Activated T-cell treated with anti-CD3 and anti-CD28 coated beads, Interleukin-2, amount 50 U/mL, for 24 hours (primary cell): ENCODE data around the gene DEPDC5.
"Not testable (repeated sequence)": the region's sequence is repeated elsewhere in the genome, so short reads cannot be mapped to it uniquely, and the experiment has no call there.

Experiments used
- DNase-seq: peaks from one replicate; pipeline ENCODE4 v3.0.0-alpha.2; 2020
- H3K27ac Mint-ChIP-seq: 2 replicates; pipeline ENCODE4 v1.8.0; 2020; ENCODE audit warnings: mild to moderate bottlenecking, mixed read lengths
- H3K27me3 Mint-ChIP-seq: 2 replicates; pipeline ENCODE4 v1.8.0; 2020; ENCODE audit warnings: mixed read lengths
- H3K36me3 Mint-ChIP-seq: 2 replicates; pipeline ENCODE4 v1.8.0; 2020; ENCODE audit warnings: low read depth, mixed read lengths
- H3K4me1 Mint-ChIP-seq: 2 replicates; pipeline ENCODE4 v1.8.0; 2020; ENCODE audit warnings: low read depth, mixed read lengths
- H3K4me3 Mint-ChIP-seq: 2 replicates; pipeline ENCODE4 v1.8.0; 2020; ENCODE audit warnings: mild to moderate bottlenecking, moderate library complexity, mixed read lengths
- H3K9me3 Mint-ChIP-seq: 2 replicates; pipeline ENCODE4 v1.8.0; 2020; ENCODE audit warnings: mixed read lengths

DEPDC5 gene

DNA sequence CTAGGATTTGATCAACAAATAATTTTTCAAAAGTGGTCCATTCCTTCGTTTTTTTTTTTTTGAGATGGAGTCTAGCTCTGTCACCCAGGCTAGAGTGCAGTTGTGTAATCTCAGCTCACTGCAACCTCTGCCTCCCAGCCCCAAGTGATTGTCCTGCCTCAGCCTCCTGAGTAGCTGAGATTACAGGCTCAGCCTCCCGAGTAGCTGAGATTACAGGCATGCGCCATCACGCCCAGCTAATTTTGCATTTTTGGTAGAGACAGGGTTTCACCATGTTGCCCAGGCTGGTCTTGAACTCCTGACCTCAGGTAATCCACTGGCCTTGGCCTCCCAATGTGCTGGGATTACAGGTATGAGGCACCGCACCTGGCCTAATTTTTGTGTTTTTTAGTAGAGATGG lies 5.0 kb downstream of the DEPDC5 start:
- H3K36me3 Mint-ChIP-seq, result peaks cover 59% of the 10 kb centered on the region
- not testable (repeated sequence) for H3K27ac Mint-ChIP-seq, H3K4me3 Mint-ChIP-seq, DNase-seq, H3K27me3 Mint-ChIP-seq, H3K9me3 Mint-ChIP-seq
- peaks cover 19% of the 10 kb centered on the region for H3K4me1 Mint-ChIP-seq

DNA sequence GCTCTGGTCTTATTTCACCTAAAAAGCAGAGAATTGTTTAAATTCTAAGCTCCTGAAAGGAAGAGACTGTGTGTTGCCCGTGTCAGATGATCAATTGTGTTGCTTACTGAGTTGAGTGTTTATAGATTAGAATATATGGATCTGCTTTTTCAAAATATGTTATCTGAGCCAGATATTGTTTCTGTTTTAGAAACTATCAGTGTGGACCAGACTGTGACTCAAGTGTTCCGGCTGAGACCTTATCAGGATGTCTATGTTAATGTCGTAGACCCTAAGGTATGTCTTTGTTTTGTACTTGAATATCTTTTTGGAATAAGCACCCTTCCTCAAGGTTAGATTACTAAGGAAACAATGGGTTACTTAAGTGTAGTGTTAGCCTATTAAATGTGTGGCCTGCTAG lies 11.0 kb downstream of the DEPDC5 start:
- DNase-seq, result no peak
- Mint-ChIP-seq H3K27me3 (no peaks in the 10 kb centered on the region), H3K9me3 (no peaks in the 10 kb centered on the region), H3K4me3 (no peak overlapping the region), H3K4me1 (peaks cover 7% of the 10 kb centered on the region), H3K36me3 (peaks cover 84% of the 10 kb centered on the region), H3K27ac (no peak overlapping the region)

DNA sequence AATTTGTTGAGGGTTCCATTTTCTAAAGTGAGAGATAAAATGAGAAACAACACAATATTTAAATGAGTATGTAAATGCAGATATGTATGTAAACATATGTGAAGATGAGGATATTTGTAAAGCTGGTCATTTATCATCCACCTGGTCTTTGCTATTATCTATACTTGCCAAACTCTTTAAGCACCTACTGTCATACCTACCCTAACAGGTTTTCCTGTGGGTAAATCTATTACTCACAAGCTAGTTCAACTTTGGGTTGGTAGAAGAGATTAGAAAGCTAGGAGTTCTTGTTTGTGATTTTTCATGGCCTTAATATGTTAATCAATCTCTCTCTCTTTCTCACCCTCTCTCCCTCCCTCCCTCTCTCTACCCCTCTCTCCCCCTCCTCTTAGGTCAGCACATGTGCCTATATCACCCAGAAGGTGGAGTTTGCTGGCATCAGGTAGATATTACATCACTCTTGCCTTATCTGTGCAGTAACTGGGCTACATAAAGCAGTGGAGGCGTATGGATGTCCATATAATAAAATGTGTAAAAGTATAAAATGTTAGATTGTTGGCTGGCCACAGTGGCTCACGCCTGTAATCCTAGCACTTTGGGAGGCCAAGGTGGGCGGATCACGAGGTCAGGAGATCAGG lies 14.7 kb downstream of the DEPDC5 start:
- peaks cover 83% of the 10 kb centered on the region for H3K36me3 Mint-ChIP-seq
- no peak overlapping the region for H3K4me3 Mint-ChIP-seq
- no peaks in the 10 kb centered on the region for H3K27me3 Mint-ChIP-seq
- H3K27ac Mint-ChIP-seq, result peak overlapping the region; percentile 79
- no peaks in the 10 kb centered on the region for H3K9me3 Mint-ChIP-seq
- no peak for DNase-seq
- H3K4me1 Mint-ChIP-seq, result peaks cover 9% of the 10 kb centered on the region

DNA sequence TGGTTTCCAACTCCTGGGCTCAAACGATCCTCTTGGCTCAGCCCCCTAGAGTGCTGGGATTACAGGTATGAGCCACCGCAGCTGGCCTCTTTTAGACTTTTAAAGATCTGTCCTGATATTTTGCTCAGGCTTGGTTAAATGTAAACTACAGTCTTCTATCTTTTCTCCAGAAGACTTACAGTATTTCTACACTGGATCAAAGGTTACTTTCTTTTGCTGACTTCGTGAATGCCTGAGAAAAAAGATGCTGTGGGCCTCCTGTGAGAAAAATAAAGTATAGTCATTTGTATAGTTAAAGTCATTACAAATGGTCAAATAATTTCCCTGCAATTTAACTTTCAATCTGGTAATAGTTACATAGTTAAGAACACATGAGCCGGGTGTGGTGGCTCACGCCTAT lies 19.6 kb downstream of the DEPDC5 start:
- Mint-ChIP-seq H3K9me3 (no peaks in the 10 kb centered on the region), H3K27ac (no peak overlapping the region), H3K27me3 (no peaks in the 10 kb centered on the region), H3K4me1 (peaks cover 8% of the 10 kb centered on the region), H3K36me3 (peaks cover 81% of the 10 kb centered on the region), H3K4me3 (no peak overlapping the region)
- no peak for DNase-seq

DNA sequence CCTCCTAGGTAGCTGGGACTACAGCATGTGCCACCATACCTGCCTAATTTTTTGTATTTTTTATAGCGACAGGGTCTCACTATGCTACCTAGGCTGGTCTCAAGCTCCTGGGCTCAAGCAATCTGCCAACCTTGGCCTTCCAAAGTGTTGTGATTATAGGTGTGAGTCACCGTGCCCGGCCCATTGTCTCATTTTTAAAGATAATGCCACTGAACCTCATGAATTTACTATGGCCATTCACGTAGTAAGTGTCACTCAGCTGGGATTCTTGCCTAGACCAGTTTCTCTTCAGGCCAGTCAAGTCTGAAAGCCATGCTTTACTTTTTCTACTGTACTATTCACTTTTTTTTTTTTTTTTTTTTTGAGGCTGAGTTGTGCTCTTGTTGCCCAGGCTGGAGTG lies 22.4 kb downstream of the DEPDC5 start:
- no peak for DNase-seq
- Mint-ChIP-seq H3K9me3 (no peaks in the 10 kb centered on the region), H3K36me3 (peaks cover 80% of the 10 kb centered on the region), H3K27ac (no peak overlapping the region), H3K4me1 (no peaks in the 10 kb centered on the region), H3K4me3 (no peak overlapping the region), H3K27me3 (no peaks in the 10 kb centered on the region)

DNA sequence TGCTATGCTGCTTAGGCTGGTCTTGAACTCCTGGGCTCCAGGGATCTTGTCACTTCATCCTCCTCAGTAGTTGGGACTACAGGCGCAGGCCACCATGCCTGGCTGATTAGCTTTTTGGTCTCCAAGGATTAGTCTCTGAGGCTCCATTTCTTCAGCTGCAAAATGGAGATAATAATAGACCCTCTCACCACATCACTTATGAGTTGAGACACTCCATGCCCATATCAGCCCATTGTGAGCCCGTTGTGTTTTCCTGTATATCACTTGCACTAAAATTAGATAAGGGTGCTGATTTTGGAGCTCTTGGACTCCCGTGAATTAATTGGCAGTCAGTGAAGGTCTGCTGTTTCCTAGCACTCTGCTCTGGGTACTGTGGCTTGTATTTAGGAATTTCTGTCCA lies 36.0 kb downstream of the DEPDC5 start:
- Mint-ChIP-seq H3K4me3 (no peak overlapping the region), H3K36me3 (peaks cover 66% of the 10 kb centered on the region)

DNA sequence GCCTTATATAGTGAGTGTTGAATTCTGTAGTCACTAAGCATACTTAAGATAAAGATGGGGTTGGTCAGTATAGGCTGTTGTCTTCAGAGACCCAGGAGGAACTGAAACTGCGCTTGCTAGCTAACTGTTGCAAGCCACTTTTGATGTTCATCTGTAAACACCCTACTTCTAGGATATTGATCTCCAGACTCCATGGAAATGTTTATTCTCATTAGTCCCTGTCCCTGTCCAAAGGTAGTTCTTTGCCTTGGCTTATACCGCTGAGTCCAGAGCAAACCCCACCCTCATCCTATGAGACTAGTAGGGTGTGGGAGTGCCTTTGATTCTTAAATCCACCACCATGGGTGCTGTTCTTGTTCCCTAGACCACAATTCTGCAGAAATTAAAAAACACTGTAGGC lies 36.4 kb downstream of the DEPDC5 start:
- H3K36me3 Mint-ChIP-seq, result peaks cover 66% of the 10 kb centered on the region
- H3K4me1 Mint-ChIP-seq, result peaks cover 8% of the 10 kb centered on the region
- H3K27ac Mint-ChIP-seq, result no peak overlapping the region
- DNase-seq, result no peak
- no peaks in the 10 kb centered on the region for H3K9me3 Mint-ChIP-seq
- H3K4me3 Mint-ChIP-seq, result no peak overlapping the region
- no peaks in the 10 kb centered on the region for H3K27me3 Mint-ChIP-seq

More for the DNA sequence above, 36.0 kb downstream of the DEPDC5 start:
- no peak for DNase-seq
- H3K27me3 Mint-ChIP-seq, result no peaks in the 10 kb centered on the region
- peaks cover 8% of the 10 kb centered on the region for H3K4me1 Mint-ChIP-seq
- no peaks in the 10 kb centered on the region for H3K9me3 Mint-ChIP-seq
- H3K27ac Mint-ChIP-seq, result no peak overlapping the region

DNA sequence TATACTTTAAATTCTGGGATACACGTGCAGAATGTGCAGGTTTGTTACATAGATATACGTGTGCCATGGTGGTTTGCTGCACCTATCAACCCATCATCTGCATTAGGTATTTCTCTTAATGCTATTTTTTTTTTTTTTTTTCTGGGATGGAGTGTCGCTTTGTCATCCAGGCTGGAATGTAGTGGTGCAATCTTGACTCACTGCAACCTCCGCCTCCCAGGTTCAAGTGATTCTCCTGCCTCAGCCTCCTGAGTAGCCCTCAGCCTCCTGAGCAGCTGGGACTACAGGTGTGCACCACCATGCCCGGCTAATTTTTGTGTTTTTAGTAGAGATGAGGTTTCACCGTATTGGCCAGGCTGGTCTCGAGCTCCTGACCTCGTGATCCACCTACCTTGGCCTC lies 45.5 kb downstream of the DEPDC5 start:
- H3K4me3 Mint-ChIP-seq, H3K27ac Mint-ChIP-seq, H3K4me1 Mint-ChIP-seq, DNase-seq, H3K9me3 Mint-ChIP-seq, H3K27me3 Mint-ChIP-seq: not testable (repeated sequence)
- peaks cover 81% of the 10 kb centered on the region for H3K36me3 Mint-ChIP-seq

DNA sequence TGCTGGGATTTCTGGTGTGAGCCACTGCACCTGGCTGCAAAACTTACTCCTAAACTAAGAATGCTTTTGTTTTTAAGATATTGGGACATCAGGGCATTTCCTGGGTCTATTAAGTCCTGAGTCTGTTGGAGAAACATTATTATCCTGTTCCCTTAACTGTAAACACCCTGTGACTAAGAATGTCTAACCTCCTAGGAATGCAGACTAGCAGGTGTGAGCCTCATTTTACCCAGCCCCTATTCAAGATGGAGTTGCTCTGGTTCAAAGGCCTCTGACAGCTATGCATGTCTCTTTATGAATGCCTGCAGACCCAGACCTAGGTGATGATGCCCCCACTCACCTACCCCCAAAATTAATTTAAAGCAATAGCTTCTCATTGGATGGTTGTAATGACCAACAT lies 46.2 kb downstream of the DEPDC5 start:
- DNase-seq, result no peak
- Mint-ChIP-seq H3K36me3 (peaks cover 84% of the 10 kb centered on the region), H3K27ac (no peak overlapping the region), H3K4me3 (no peak overlapping the region), H3K9me3 (no peaks in the 10 kb centered on the region), H3K27me3 (no peaks in the 10 kb centered on the region), H3K4me1 (no peaks in the 10 kb centered on the region)

DNA sequence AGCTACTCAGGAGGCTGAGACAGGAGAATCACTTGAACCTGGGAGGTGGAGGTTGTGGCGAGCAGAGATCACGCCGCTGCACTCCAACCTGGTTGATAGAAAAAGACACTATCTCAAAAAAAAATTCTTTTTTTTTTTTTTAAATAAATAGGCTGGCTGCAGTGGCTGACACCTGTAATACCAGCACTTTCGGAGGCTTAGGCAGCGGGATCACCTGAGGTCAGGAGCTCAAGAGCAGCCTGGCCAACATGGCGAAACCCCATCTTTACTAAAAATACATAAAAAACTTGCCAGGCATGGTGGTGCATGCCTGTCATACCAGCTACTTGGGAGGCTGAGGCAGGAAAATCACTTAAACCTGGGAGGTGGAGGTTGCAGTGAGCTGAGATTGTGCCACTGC lies 47.0 kb downstream of the DEPDC5 start:
- peaks cover 86% of the 10 kb centered on the region for H3K36me3 Mint-ChIP-seq
- H3K27me3 Mint-ChIP-seq, DNase-seq, H3K27ac Mint-ChIP-seq, H3K4me1 Mint-ChIP-seq, H3K9me3 Mint-ChIP-seq, H3K4me3 Mint-ChIP-seq: not testable (repeated sequence)

DNA sequence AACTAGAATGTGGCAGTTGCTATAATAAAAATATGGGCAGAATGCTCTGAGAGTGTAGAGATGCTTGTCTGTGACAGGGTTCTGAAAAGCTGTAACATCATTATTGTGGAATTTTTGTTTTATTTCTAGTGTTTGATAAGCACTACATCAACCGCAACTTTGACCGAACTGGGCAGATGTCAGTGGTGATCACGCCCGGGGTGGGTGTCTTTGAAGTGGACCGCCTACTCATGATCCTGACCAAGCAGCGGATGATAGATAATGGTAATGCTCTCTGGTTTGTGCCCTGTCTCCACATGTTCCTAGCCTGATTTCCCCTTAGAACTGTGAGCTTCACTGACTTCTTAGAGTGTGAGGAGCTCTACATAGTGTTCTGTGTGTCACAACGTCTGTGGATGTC lies 48.8 kb downstream of the DEPDC5 start:
- no peak for DNase-seq
- Mint-ChIP-seq H3K36me3 (peaks cover 86% of the 10 kb centered on the region), H3K9me3 (no peaks in the 10 kb centered on the region), H3K27me3 (no peaks in the 10 kb centered on the region), H3K4me1 (no peaks in the 10 kb centered on the region), H3K4me3 (no peak overlapping the region), H3K27ac (no peak overlapping the region)

DNA sequence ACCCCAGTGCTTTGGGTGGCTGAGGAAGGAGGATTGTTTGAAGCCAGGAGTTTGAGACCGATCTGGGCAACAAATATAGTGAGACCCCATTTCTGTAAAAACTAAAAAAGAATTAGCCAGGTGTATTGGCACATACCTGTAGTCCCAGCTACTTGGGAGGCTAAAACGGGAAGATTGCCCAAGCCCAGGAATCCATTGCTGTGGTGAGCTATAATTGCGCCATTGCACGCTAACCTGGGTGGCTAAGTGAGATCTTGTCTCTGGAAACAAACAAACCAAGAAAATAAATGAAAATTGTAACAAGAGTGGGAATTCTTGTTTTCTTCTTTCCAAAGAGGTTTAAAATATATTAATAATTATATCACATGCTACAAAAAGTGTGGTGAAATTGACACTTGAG lies 52.9 kb downstream of the DEPDC5 start:
- Mint-ChIP-seq H3K9me3 (no peaks in the 10 kb centered on the region), H3K4me1 (no peaks in the 10 kb centered on the region), H3K27ac (no peak overlapping the region), H3K27me3 (no peaks in the 10 kb centered on the region), H3K36me3 (peaks cover 91% of the 10 kb centered on the region), H3K4me3 (no peak overlapping the region)
- DNase-seq, result no peak

DNA sequence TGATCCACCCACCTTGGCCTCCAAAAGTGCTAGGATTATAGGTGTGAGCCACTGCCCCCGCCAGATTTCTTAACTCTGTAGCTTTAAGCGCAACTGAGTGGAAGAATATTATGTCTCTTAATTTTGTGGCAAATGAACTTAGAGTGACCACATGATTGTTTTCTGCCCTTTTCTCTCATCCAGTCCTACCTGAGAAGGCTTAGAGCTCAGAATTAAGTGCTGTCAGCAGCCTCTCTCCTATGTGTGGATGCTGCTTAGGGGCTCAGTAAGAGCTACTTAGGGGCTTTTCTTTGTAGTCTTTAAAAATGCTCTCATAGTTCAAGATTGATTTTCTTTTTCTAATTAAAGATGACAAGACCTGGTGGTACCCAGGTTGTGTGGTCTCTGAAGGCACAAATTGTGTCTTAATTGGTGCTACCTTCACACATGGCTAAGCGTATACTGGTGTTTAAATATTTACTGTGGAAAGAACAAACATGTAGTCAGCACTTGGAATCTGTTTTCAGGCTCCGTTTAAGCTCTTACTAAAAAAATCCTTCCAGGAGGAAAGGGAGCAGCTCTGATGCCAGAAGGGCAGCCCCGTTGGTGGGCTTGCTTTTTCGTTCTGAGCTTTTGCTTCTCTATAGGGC lies 59.3 kb downstream of the DEPDC5 start:
- H3K27me3 Mint-ChIP-seq, result no peaks in the 10 kb centered on the region
- peaks cover 87% of the 10 kb centered on the region for H3K36me3 Mint-ChIP-seq
- no peak for DNase-seq
- H3K4me1 Mint-ChIP-seq, result peaks cover 2% of the 10 kb centered on the region
- no peak overlapping the region for H3K27ac Mint-ChIP-seq
- no peaks in the 10 kb centered on the region for H3K9me3 Mint-ChIP-seq
- H3K4me3 Mint-ChIP-seq, result no peak overlapping the region

DNA sequence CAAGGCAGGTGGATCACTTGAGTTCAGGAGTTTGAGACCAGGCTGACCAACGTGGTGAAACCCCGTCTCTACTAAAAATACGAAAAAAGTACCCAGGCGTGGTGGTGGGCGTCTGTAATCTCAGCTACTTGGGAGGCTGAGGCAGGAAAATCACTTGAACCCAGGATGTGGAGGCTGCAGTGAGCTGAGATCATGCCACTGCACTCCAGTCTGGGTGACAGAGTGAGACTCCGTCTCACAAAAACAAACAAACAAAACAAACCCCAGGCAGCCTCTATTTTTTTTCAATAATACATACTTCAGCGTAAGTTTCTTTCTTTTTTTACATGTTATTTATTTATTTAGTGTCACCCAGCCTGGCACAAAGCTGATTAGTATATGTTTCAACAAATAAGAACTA lies 60.1 kb downstream of the DEPDC5 start:
- H3K36me3 Mint-ChIP-seq, result peaks cover 93% of the 10 kb centered on the region
- not testable (repeated sequence) for DNase-seq, H3K27ac Mint-ChIP-seq

DNA sequence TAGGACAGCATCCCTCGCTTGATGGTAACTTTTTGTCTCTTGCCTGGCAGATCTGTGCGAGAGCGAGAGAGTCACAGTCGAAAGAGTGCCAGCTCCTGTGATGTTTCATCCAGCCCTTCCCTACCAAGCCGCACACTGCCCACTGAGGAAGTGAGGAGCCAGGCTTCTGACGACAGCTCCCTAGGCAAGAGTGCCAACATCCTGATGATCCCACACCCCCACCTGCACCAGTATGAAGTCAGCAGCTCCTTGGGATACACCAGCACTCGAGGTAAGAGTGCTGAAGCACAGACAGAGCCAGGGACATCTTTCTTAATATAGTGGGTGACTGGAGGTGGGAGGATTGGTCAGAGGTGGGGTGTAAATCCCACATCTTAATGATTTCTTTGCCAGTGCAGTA lies 61.1 kb downstream of the DEPDC5 start:
- H3K4me1 Mint-ChIP-seq, result peaks cover 17% of the 10 kb centered on the region

More for the DNA sequence above, 60.1 kb downstream of the DEPDC5 start:
- not testable (repeated sequence) for H3K4me3 Mint-ChIP-seq, H3K9me3 Mint-ChIP-seq, H3K27me3 Mint-ChIP-seq
- peaks cover 10% of the 10 kb centered on the region for H3K4me1 Mint-ChIP-seq

More for the DNA sequence above, 61.1 kb downstream of the DEPDC5 start:
- no peak for DNase-seq
- Mint-ChIP-seq H3K9me3 (no peaks in the 10 kb centered on the region), H3K4me3 (no peak overlapping the region), H3K27me3 (no peaks in the 10 kb centered on the region), H3K27ac (no peak overlapping the region), H3K36me3 (peaks cover 94% of the 10 kb centered on the region)
